ENCODE measurements around the gene NDUFB3. TPM values are rescaled to one million over a fixed set of nuclear protein-coding genes. Genes with fewer than 3 reads are reported as not detected.

The NDUFB3 gene
- total and polyA plus RNA-seq, 4 donors, result 46.2 to 87.5 (median 79.1) TPM

DNA sequence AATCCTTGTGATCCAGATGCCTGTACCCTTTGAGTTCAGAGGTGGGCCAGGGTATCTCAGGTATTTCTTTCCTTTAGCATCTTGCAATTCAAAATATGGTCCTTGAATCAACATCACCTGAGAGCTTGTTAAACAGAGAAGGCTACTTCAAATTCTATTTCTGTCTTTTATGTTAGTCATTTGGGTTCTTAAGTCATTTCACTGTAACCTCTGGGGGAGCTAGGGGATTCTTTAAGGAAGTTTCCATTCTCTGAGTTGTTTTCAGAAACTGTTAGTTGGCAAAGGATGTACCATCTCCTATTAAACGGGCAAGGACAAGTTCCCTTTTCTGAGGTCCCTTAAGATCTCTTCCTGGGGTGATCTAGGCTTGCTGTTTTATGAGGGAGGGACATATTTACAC lies 60.7 kb downstream of the NDUFB3 start:
- ATAC-seq (ENCODE audit: insufficient read depth, low FRiP score), result peak; percentile 4
- WGBS, 2 donors, result 3 to 16% methylated on average over 1 of the region's 1 CpG
- TF ChIP-seq CTCF (IDR thresholded peaks at IDR 0.05; ENCODE audit: control extremely low read depth, extremely low read depth), result no peak
- Histone ChIP-seq H3K27me3 (ENCODE audit: control insufficient read depth in 3 of 3, insufficient read depth in 3 of 3, low read length in 2 of 3) (no peaks in the 10 kb centered on the region), H3K9ac (ENCODE audit: insufficient read depth in 1 of 2, low read length in 2 of 2) (no peak overlapping the region), H3K27ac (ENCODE audit: low read depth in 1 of 2, low read length in 1 of 2) (peak overlapping the region; percentile 70 to 71), H3K36me3 (ENCODE audit: control insufficient read depth in 4 of 4, insufficient read depth in 4 of 4, low read length in 4 of 4) (peaks cover 21 to 28% (median 25%) of the 10 kb centered on the region in 4 donors), H3K4me1 (ENCODE audit: control insufficient read depth in 5 of 5, insufficient read depth in 5 of 5, low read length in 5 of 5) (peaks cover 7 to 29% (median 16%) of the 10 kb centered on the region in 5 donors), H3K4me3 (no peak overlapping the region), H3K9me3 (ENCODE audit: control insufficient read depth in 4 of 4, insufficient read depth in 3 of 4, low read length in 3 of 4) (no peaks in the 10 kb centered on the region)
- DNase-seq, result peak in 1 of 3 donors; percentile 27

Small RNAs within 50 kb of the gene (small RNA-seq; reads per million reads assigned to genes)
- gene RNU6-1206P (ENCODE audit: low replicate concordance), result not detected

Other genes with a start within 250 kb of the NDUFB3 start
- gene CLK1, start 207.3 kb upstream of the NDUFB3 start, total RNA-seq, result 100 to 1,000 TPM in 1 of 2 donors, 10 to 100 TPM in 1; 82.9 to 516 TPM
- gene CLK1, start 207.3 kb upstream of the NDUFB3 start, polyA plus RNA-seq, result 100 to 1,000 TPM in 1 of 2 donors, 10 to 100 TPM in 1; 69.1 to 528 TPM
- gene PPIL3, start 182.9 kb upstream of the NDUFB3 start, total RNA-seq, result 10 to 100 TPM; 19.0 to 81.1 TPM
- 10 to 100 TPM in 1 of 2 donors, 1 to 10 TPM in 1; 8.6 to 33.0 TPM for gene PPIL3, start 182.9 kb upstream of the NDUFB3 start, polyA plus RNA-seq
- 10 to 100 TPM; 22.6 to 23.5 TPM for gene NIF3L1, start 182.6 kb upstream of the NDUFB3 start, total RNA-seq
- 10 to 100 TPM; 15.8 to 23.4 TPM for gene NIF3L1, start 182.6 kb upstream of the NDUFB3 start, polyA plus RNA-seq
- 10 to 100 TPM; 21.1 to 34.8 TPM for gene ORC2, start 108.3 kb upstream of the NDUFB3 start, total RNA-seq
- gene ORC2, start 108.3 kb upstream of the NDUFB3 start, polyA plus RNA-seq, result 10 to 100 TPM in 1 of 2 donors, 1 to 10 TPM in 1; 6.0 to 11.6 TPM
- 10 to 100 TPM; 25.2 to 36.4 TPM for gene HYCC2, start 330 bp upstream of the NDUFB3 start, total RNA-seq
- gene HYCC2, start 330 bp upstream of the NDUFB3 start, polyA plus RNA-seq, result 1 to 10 TPM; 5.7 to 6.7 TPM
- gene CFLAR, start 44.2 kb downstream of the NDUFB3 start, total RNA-seq, result 100 to 1,000 TPM; 294 to 345 TPM
- 100 to 1,000 TPM; 101 to 182 TPM for gene CFLAR, start 44.2 kb downstream of the NDUFB3 start, polyA plus RNA-seq
- gene CASP10, start 111.1 kb downstream of the NDUFB3 start, total RNA-seq, result 10 to 100 TPM; 24.3 to 74.4 TPM
- gene CASP10, start 111.1 kb downstream of the NDUFB3 start, polyA plus RNA-seq, result 1 to 10 TPM; 8.9 to 9.1 TPM
- 10 to 100 TPM; 23.4 to 32.3 TPM for gene CASP8, start 188.5 kb downstream of the NDUFB3 start, total RNA-seq
- gene CASP8, start 188.5 kb downstream of the NDUFB3 start, polyA plus RNA-seq, result 10 to 100 TPM; 18.2 to 23.6 TPM